Chondrocyte (in vitro differentiated cells): ENCODE results near the gene AFG3L2. TPM values are rescaled to one million over a fixed set of nuclear protein-coding genes. Genes with fewer than 3 reads are reported as not detected.
A peak's percentile ranks its signal among the peaks of the same experiment; 100 is the strongest.

Experiments used
- DNase-seq: peaks from one replicate; pipeline ENCODE4 v3.0.0; 2021; ENCODE audit warnings: mixed read lengths, low spot score
- H3K27ac Mint-ChIP-seq: one replicate; pipeline ENCODE4 v1.8.0; 2021; ENCODE audit warnings: mild to moderate bottlenecking, moderate library complexity, mixed read lengths; ENCODE audit not compliant: unreplicated experiment
- H3K27me3 Mint-ChIP-seq: 2 replicates; pipeline ENCODE4 v1.8.0; 2021; ENCODE audit warnings: low read depth, mixed read lengths
- H3K36me3 Mint-ChIP-seq: 2 replicates; pipeline ENCODE4 v1.8.0; 2021; ENCODE audit warnings: low read depth, mixed read lengths
- H3K4me1 Mint-ChIP-seq: 2 replicates; pipeline ENCODE4 v1.8.0; 2021; ENCODE audit warnings: low read depth, mild to moderate bottlenecking, mixed read lengths
- H3K4me3 Mint-ChIP-seq: one replicate; pipeline ENCODE4 v1.8.0; 2021; ENCODE audit warnings: mild to moderate bottlenecking, moderate library complexity, mixed read lengths; ENCODE audit not compliant: unreplicated experiment
- H3K9me3 Mint-ChIP-seq: 2 replicates; pipeline ENCODE4 v1.8.0; 2021; ENCODE audit warnings: low read depth, mixed read lengths
- CTCF ChIP-seq: fragments of 200-600 bp; sonication (generic); IDR thresholded peaks from 2 replicates; pipeline ENCODE4 v1.5.0; 2021; ENCODE audit warnings: antibody characterized with exemption, mild to moderate bottlenecking, moderate library complexity
- total RNA-seq: library from RNA; stranded (reverse); gene quantifications from 3 replicates; pipeline ENCODE4 v1.2.1, GENCODE V29; 2021

AFG3L2 gene
- total RNA-seq, 1 donor from 2014 or later, result 38.5 TPM

GRCh38 chr18:12403601-12404506 lies 26.8 kb upstream of the AFG3L2 start:
- no peak for TF ChIP-seq CTCF
- Mint-ChIP-seq H3K4me1 (peaks cover 41% of the 10 kb centered on the region), H3K27ac (peak overlapping the region; percentile 90), H3K9me3 (no peaks in the 10 kb centered on the region), H3K27me3 (no peaks in the 10 kb centered on the region), H3K4me3 (no peak overlapping the region), H3K36me3 (no peaks in the 10 kb centered on the region)
- no peak for DNase-seq

- no peak overlapping the region for H3K4me3 Mint-ChIP-seq
- peaks cover 37% of the 10 kb centered on the region for H3K4me1 Mint-ChIP-seq
- no peak overlapping the region for H3K27ac Mint-ChIP-seq
- H3K36me3 Mint-ChIP-seq, result no peaks in the 10 kb centered on the region
- DNase-seq, result no peak
- TF ChIP-seq CTCF, result no peak
- H3K27me3 Mint-ChIP-seq, result no peaks in the 10 kb centered on the region
- no peaks in the 10 kb centered on the region for H3K9me3 Mint-ChIP-seq
These were observed 24.9 kb upstream of the AFG3L2 start for GRCh38 chr18:12401881-12402280.

- H3K4me1 Mint-ChIP-seq, result peaks cover 26% of the 10 kb centered on the region
- no peak overlapping the region for H3K27ac Mint-ChIP-seq
- no peak overlapping the region for H3K4me3 Mint-ChIP-seq
- H3K27me3 Mint-ChIP-seq, result no peaks in the 10 kb centered on the region
- DNase-seq, result no peak
- TF ChIP-seq CTCF, result no peak
- no peaks in the 10 kb centered on the region for H3K36me3 Mint-ChIP-seq
- H3K9me3 Mint-ChIP-seq, result no peaks in the 10 kb centered on the region
These were observed 22.2 kb upstream of the AFG3L2 start for GRCh38 chr18:12399231-12399630.

- Mint-ChIP-seq H3K27me3 (no peaks in the 10 kb centered on the region), H3K4me3 (no peak overlapping the region), H3K36me3 (no peaks in the 10 kb centered on the region), H3K4me1 (peaks cover 20% of the 10 kb centered on the region), H3K27ac (peak overlapping the region; percentile 54), H3K9me3 (no peaks in the 10 kb centered on the region)
- no peak for DNase-seq
- TF ChIP-seq CTCF, result no peak
These were observed 21.6 kb upstream of the AFG3L2 start for GRCh38 chr18:12398625-12399024.

- TF ChIP-seq CTCF, result no peak
These were observed 20.8 kb upstream of the AFG3L2 start for GRCh38 chr18:12397793-12398192.

More at GRCh38 chr18:12397793-12398192, 20.8 kb upstream of the AFG3L2 start:
- Mint-ChIP-seq H3K9me3 (no peaks in the 10 kb centered on the region), H3K27me3 (no peaks in the 10 kb centered on the region), H3K4me3 (no peak overlapping the region), H3K36me3 (no peaks in the 10 kb centered on the region), H3K27ac (peak overlapping the region; percentile 33), H3K4me1 (peaks cover 13% of the 10 kb centered on the region)
- DNase-seq, result no peak
